Calu3 (cell line): Measurements from ENCODE around the gene OR8D1. TPM values are rescaled to one million over a fixed set of nuclear protein-coding genes. Genes with fewer than 3 reads are reported as not detected.

ENCODE experiments used
- BruUV-seq: library from RNA; stranded (reverse); fragments of 400-500 nt; replicated peaks from 2 replicates; lab custom pipeline; 2021; lab: Mats Ljungman, UMichigan
- CTCF ChIA-PET: fragments of 300-600 bp; sonication (Branson Sonifier 250); formaldehyde crosslinking; loops from one replicate; lab custom pipeline; 2022; ENCODE audit warnings: antibody characterized with exemption; lab: Charles Lee
- DNase-seq: peaks from one replicate; pipeline ENCODE4 v3.0.0; 2022
- H3K27ac Mint-ChIP-seq: one replicate; pipeline ENCODE4 v1.8.0; 2022; ENCODE audit warnings: mixed read lengths; ENCODE audit not compliant: unreplicated experiment
- H3K27me3 Mint-ChIP-seq: one replicate; pipeline ENCODE4 v1.8.0; 2022; ENCODE audit warnings: mixed read lengths; ENCODE audit not compliant: unreplicated experiment
- H3K36me3 Mint-ChIP-seq: one replicate; pipeline ENCODE4 v1.8.0; 2022; ENCODE audit warnings: mild to moderate bottlenecking, moderate library complexity, mixed read lengths; ENCODE audit not compliant: insufficient read depth, unreplicated experiment
- H3K4me1 Mint-ChIP-seq: one replicate; pipeline ENCODE4 v1.8.0; 2022; ENCODE audit warnings: mild to moderate bottlenecking, low read depth, mixed read lengths; ENCODE audit not compliant: unreplicated experiment
- H3K4me3 Mint-ChIP-seq: one replicate; pipeline ENCODE4 v1.8.0; 2022; ENCODE audit warnings: mild to moderate bottlenecking, low read depth, moderate library complexity, mixed read lengths; ENCODE audit not compliant: unreplicated experiment
- H3K9me3 Mint-ChIP-seq: one replicate; pipeline ENCODE4 v1.8.0; 2022; ENCODE audit warnings: low read depth, mixed read lengths; ENCODE audit not compliant: unreplicated experiment
- CTCF ChIP-seq: fragments of 200-600 bp; IDR thresholded peaks from one replicate; pipeline ENCODE4 v1.8.0; 2022; ENCODE audit warnings: antibody characterized with exemption; ENCODE audit not compliant: unreplicated experiment
- intact Hi-C: fragments of 100-400 bp; cut with micrococcal nuclease; formaldehyde crosslinking; loops from one replicate; pipeline ENCODE4 v1.10.0; 2022; ENCODE audit not compliant: unreplicated experiment
- total RNA-seq: library from RNA; stranded (reverse); gene quantifications from 2 replicates; pipeline ENCODE4 v1.2.3, GENCODE V29; 2022

OR8D1 gene
- total RNA-seq, 1 experiment from 2014 or later = not detected

GRCh38 chr11:124327775-124328174, 14.0 kb upstream of the OR8D1 start:
- intact Hi-C loops = no loop called here
- BruUV-seq = no TSS peak
- no peaks in the 10 kb centered on the region for H3K4me1 Mint-ChIP-seq
- no peaks in the 10 kb centered on the region for H3K36me3 Mint-ChIP-seq
- no peak for TF ChIP-seq CTCF
- no peak for DNase-seq
- H3K27ac Mint-ChIP-seq = no peak overlapping the region
- peaks cover 18% of the 10 kb centered on the region for H3K9me3 Mint-ChIP-seq
- no peak overlapping the region for H3K4me3 Mint-ChIP-seq
- no peaks in the 10 kb centered on the region for H3K27me3 Mint-ChIP-seq
- CTCF ChIA-PET = no interaction called here

- intact Hi-C loops = no loop called here
- H3K9me3 Mint-ChIP-seq = peaks cover 17% of the 10 kb centered on the region
- CTCF ChIA-PET = no interaction called here
- no TSS peak for BruUV-seq
- no peak for TF ChIP-seq CTCF
- no peak overlapping the region for H3K27ac Mint-ChIP-seq
- no peak for DNase-seq
- H3K36me3 Mint-ChIP-seq = no peaks in the 10 kb centered on the region
- no peak overlapping the region for H3K4me3 Mint-ChIP-seq
- H3K4me1 Mint-ChIP-seq = no peaks in the 10 kb centered on the region
- H3K27me3 Mint-ChIP-seq = no peaks in the 10 kb centered on the region
Measured at GRCh38 chr11:124322356-124322755, 8.6 kb upstream of the OR8D1 start.

- intact Hi-C loops = no loop called here
- DNase-seq = no peak
- no peaks in the 10 kb centered on the region for H3K36me3 Mint-ChIP-seq
- H3K4me1 Mint-ChIP-seq = no peaks in the 10 kb centered on the region
- no peak within 1 kb of the TSS for H3K4me3 Mint-ChIP-seq
- no peak within 1 kb of the TSS for H3K27ac Mint-ChIP-seq
- H3K27me3 Mint-ChIP-seq = no peaks in the 10 kb centered on the region
- peaks cover 20% of the 10 kb centered on the region for H3K9me3 Mint-ChIP-seq
- TF ChIP-seq CTCF = no peak
- no TSS peak for BruUV-seq
- CTCF ChIA-PET = no interaction called here
Measured at GRCh38 chr11:124320097-124320496, 6.3 kb upstream of the OR8D1 start, which contains the start of gene OR8D2. Gene OR8D2 (minus strand): TSS chr11:124320197. CDS start chr11:124320197, 0 bp downstream.

- CTCF ChIA-PET = no interaction called here
- Mint-ChIP-seq H3K27ac (no peak overlapping the region), H3K4me1 (no peaks in the 10 kb centered on the region), H3K27me3 (no peaks in the 10 kb centered on the region), H3K36me3 (no peaks in the 10 kb centered on the region), H3K9me3 (peaks cover 12% of the 10 kb centered on the region), H3K4me3 (no peak overlapping the region)
- TF ChIP-seq CTCF = no peak
- DNase-seq = no peak
- BruUV-seq = no TSS peak
- intact Hi-C loops = no loop called here
Measured at GRCh38 chr11:124315052-124315451, 1.3 kb upstream of the OR8D1 start.
